H1 (cell line): ENCODE results near the gene SOAT2.

Source experiments
- SRF ChIP-seq: IDR thresholded peaks from 2 replicates; pipeline ENCODE4 v1.6.1; 2011; ENCODE audit warnings: mild to moderate bottlenecking, low read depth, low read length, moderate library complexity
- TAF1 ChIP-seq: IDR thresholded peaks from 2 replicates; pipeline ENCODE4 v1.6.1; 2011; ENCODE audit warnings: mild to moderate bottlenecking, low read depth, low read length
- TF ChIP-seq, protein P1 (sequence below), 3 experiments: IDR thresholded peaks; 1 replicate in 2 of 3; 2 replicates in 1 of 3; pipeline versions ENCODE4 v1.5.1 to v1.6.1; 2011; ENCODE audit warnings: low read length in 3 of 3, mild to moderate bottlenecking in 3 of 3, inconsistent platforms in 2 of 3, low read depth in 1 of 3, moderate library complexity in 1 of 3; ENCODE audit not compliant: insufficient read depth in 1 of 3; ENCODE audit errors: control extremely low read depth in 1 of 3

DNA sequence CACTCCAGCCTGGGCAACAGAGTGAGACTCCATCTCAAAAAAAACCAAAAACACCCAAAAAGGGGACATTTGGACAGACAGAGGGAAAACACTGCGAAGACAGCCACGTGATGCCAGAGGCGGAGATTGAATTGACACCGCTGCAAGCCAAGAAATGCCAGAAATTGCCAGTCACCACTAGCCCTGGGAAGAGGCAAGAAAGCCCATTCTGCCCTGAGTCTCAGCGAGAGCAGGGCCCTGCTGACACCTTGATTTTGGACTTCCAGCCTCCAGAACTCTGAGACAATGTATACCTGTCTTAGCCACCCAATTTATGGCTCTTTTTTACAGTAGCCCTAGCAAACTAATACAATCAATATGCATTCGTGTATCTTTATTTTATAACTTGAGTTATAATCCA is 13.2 kb upstream of the SOAT2 start:
- TF ChIP-seq, protein P1, sequence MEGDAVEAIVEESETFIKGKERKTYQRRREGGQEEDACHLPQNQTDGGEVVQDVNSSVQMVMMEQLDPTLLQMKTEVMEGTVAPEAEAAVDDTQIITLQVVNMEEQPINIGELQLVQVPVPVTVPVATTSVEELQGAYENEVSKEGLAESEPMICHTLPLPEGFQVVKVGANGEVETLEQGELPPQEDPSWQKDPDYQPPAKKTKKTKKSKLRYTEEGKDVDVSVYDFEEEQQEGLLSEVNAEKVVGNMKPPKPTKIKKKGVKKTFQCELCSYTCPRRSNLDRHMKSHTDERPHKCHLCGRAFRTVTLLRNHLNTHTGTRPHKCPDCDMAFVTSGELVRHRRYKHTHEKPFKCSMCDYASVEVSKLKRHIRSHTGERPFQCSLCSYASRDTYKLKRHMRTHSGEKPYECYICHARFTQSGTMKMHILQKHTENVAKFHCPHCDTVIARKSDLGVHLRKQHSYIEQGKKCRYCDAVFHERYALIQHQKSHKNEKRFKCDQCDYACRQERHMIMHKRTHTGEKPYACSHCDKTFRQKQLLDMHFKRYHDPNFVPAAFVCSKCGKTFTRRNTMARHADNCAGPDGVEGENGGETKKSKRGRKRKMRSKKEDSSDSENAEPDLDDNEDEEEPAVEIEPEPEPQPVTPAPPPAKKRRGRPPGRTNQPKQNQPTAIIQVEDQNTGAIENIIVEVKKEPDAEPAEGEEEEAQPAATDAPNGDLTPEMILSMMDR (IDR thresholded peaks at IDR 0.05; ENCODE audit: control extremely low read depth in 1 of 3, insufficient read depth in 1 of 3, low read depth in 1 of 3, low read length in 3 of 3): no peak
- TF ChIP-seq TAF1 (no peak), SRF (no peak)
